Measurements from ENCODE around the gene TRIM72.

The TRIM72 gene

DNA sequence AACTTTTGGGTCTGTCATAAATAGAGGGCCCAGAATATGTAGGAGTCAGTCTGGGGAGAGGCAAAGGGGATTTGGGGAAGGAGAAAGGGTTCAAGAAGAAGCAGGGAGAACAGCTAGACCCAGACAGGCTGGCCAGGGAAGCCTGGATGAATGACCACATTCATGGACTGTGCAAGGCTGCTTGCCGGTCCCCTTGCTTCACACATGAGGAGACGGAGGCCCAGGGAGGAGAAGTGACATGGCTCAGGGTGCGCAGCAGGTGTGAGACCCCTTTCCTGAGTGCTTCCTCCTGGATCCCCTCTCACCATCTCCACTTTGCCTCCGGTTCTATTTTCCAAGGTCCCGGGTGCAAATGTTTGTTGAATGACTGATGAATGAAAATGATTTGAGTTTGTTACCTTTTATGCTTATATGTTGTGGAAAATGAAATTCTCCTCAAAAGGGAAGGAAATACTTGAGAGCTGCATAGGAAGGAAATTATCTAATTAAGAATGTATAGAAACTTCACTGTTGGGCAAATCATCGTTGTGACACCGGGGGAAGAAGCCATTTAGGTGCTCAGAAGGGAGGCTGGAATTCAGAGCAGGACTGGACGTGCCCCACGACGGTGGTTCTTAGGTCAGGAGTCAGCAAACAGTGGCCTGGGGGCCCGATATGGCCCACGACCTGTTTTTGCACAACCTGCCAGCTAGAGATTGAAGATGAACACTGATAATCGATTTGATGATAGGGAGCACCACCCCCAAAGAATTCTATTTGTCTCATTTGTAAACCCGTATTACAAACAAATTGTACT, 46.4 kb downstream of the TRIM72 start:
- no peak overlapping the region for H3K4me3 ChIP-seq (ENCODE audit: low read depth, low read length)
- no peak for DNase-seq (ENCODE audit: low read depth)
- TF ChIP-seq, protein P1, sequence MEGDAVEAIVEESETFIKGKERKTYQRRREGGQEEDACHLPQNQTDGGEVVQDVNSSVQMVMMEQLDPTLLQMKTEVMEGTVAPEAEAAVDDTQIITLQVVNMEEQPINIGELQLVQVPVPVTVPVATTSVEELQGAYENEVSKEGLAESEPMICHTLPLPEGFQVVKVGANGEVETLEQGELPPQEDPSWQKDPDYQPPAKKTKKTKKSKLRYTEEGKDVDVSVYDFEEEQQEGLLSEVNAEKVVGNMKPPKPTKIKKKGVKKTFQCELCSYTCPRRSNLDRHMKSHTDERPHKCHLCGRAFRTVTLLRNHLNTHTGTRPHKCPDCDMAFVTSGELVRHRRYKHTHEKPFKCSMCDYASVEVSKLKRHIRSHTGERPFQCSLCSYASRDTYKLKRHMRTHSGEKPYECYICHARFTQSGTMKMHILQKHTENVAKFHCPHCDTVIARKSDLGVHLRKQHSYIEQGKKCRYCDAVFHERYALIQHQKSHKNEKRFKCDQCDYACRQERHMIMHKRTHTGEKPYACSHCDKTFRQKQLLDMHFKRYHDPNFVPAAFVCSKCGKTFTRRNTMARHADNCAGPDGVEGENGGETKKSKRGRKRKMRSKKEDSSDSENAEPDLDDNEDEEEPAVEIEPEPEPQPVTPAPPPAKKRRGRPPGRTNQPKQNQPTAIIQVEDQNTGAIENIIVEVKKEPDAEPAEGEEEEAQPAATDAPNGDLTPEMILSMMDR (IDR thresholded peaks at IDR 0.05; ENCODE audit: control insufficient read depth, extremely low read depth, insufficient read depth), result no peak

DNA sequence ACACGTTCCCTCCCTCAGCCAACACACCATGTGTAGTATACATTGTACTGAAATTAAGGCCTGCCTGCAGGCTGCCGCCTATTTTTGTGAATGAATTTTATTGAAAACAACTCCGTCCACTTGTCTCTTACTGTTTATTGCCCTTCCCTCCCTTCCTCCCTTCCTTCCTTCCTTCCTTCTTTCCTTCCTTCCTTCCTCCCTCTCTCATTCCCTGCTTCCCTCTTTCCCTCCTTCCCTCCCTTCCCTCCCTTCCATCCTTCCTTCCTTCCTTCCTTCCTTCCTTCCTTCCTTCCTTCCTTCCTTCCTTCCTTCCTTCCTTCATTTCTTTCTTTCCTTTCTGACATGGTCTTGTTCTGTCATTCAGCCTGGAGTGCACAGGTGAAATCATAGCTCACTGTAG, 48.2 kb downstream of the TRIM72 start:
- no peak overlapping the region for H3K4me3 ChIP-seq (ENCODE audit: low read depth, low read length)
- no peak for DNase-seq (ENCODE audit: low read depth)
- TF ChIP-seq, protein P1 (IDR thresholded peaks at IDR 0.05; ENCODE audit: control insufficient read depth, extremely low read depth, insufficient read depth), result no peak

DNA sequence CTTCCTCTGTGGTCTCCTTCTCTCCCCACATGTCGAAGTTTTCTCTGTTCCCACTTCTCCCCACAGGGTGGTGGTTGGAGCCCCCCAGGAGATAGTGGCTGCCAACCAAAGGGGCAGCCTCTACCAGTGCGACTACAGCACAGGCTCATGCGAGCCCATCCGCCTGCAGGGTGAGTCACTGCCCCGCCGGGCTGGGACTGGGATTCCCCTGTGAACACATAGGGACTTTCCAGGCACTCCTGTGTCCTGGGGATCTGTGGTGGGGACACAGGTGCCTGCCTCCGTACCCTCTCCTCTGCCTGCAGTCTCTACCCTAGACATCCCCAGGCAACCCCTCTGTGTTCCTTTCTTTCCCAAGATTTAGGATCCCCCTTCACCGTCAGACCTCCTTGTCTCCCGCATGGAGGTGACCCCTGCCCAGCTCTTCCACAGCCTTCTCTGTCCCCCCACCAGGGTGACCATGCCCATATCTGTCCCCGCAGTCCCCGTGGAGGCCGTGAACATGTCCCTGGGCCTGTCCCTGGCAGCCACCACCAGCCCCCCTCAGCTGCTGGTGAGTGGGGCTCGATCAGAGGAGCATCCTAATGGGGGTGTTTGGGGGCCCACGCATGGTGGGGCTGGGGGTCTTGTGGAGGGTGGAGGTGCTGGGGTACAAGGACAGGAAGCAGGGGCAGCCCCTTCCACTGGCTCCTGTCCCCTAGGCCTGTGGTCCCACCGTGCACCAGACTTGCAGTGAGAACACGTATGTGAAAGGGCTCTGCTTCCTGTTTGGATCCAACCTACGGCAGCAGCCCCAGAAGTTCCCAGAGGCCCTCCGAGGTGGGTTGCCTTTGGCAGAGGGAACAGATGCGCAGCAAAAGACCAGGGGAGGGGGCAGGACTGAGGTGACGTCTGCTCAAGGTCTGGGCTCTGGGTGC, 51.7 kb downstream of the TRIM72 start:
- TF ChIP-seq, protein P1 (IDR thresholded peaks at IDR 0.05; ENCODE audit: control insufficient read depth, extremely low read depth, insufficient read depth), result no peak
- H3K4me3 ChIP-seq (ENCODE audit: low read depth, low read length), result no peak overlapping the region
- DNase-seq (ENCODE audit: low read depth), result no peak

DNA sequence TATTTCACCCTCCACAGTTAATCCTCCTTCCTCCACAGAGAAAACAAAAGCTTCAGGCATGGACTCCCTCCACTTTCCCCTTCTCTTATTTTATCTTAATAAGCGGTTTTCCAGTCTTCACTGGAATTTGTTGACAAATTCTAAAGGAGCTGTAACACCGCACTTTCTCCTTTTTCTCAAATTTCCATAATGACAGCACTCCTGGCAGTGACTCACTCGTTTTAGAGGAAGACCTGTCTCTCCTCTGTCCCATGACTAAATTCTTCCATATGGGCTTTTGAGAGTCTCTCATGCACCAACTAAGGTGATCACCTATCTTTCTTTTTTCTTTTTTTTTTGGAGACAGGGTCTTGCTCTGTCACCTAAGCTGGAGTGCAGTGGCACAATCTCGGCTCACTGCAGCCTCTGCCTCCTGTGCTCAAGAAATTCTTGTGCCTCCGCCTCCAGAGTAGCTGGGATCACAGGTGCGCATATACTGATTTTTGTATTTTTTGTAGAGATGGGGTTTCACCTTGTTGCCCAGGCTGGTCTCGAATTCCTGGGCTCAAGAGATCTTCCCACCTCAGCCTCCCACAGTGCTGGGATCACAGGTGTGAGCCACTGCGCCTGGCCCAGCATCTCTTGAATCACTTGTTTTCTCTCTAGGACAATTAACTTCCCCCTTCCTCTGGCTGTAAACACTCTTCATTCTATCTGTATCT, 53.6 kb downstream of the TRIM72 start:
- DNase-seq (ENCODE audit: low read depth), result no peak
- TF ChIP-seq, protein P1 (IDR thresholded peaks at IDR 0.05; ENCODE audit: control insufficient read depth, extremely low read depth, insufficient read depth), result no peak
- no peak overlapping the region for H3K4me3 ChIP-seq (ENCODE audit: low read depth, low read length)

DNA sequence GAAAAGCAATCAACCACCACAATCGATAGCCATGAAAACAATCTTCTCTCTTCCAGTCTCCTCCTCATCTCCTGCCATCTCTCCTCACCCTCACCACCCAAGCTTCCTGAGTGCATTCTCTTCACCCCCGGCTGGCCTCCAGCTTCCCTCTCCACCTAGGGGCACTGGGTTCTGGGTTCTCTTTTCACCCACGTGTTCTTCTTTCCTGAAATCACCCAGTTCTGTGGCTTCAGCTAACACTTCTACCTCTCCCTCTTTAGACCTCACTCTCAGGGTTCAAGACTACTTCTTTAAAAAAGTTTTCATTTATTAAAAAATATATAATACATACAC, 54.1 kb downstream of the TRIM72 start:
- TF ChIP-seq, protein P1 (IDR thresholded peaks at IDR 0.05; ENCODE audit: control insufficient read depth, extremely low read depth, insufficient read depth), result no peak
- no peak for DNase-seq (ENCODE audit: low read depth)
- no peak overlapping the region for H3K4me3 ChIP-seq (ENCODE audit: low read depth, low read length)

DNA sequence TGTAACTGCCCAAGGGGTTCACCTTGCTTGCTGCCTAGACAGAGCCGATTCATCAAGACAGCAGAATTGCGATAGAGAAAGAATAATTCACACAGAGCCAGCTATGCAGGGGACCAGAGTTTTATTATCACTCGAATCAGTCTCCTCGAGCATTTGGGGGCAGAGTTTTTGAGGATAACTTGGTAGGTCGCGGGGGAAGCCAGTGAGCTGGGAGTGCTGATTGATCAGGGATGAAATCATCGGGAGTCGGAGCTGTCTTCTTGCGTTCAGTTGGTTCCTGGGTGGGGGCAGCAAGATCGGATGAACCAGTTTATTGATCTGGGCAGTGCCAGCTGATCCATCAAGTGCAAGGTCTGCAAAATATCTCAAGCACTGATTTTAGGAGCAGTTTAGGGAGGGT, 55.0 kb downstream of the TRIM72 start:
- H3K4me3 ChIP-seq (ENCODE audit: low read depth, low read length), result no peak overlapping the region
- DNase-seq (ENCODE audit: low read depth), result no peak
- TF ChIP-seq, protein P1 (IDR thresholded peaks at IDR 0.05; ENCODE audit: control insufficient read depth, extremely low read depth, insufficient read depth), result no peak

Data from LNCaP clone FGC (cell line).